Upper lobe of left lung (tissue), 4 donors: ENCODE results near the gene DLG3.

Source experiments
- POLR2A ChIP-seq, 4 donors: fragments of 450-650 bp; IDR thresholded peaks; one replicate each; pipeline ENCODE4 v1.5.1; 2016 to 2017; ENCODE audit warnings: antibody characterized with exemption in 4 of 4, mild to moderate bottlenecking in 2 of 4
- TF ChIP-seq, protein P1 (sequence below), 6 experiments: fragments of 450-650 bp in 4 of 6; fragments of 200-600 bp in 2 of 6; sonication (generic) in 2 of 6; IDR thresholded peaks; one replicate each; pipeline ENCODE4 v1.5.1; 2016 to 2019; ENCODE audit warnings: antibody characterized with exemption in 6 of 6

DNA sequence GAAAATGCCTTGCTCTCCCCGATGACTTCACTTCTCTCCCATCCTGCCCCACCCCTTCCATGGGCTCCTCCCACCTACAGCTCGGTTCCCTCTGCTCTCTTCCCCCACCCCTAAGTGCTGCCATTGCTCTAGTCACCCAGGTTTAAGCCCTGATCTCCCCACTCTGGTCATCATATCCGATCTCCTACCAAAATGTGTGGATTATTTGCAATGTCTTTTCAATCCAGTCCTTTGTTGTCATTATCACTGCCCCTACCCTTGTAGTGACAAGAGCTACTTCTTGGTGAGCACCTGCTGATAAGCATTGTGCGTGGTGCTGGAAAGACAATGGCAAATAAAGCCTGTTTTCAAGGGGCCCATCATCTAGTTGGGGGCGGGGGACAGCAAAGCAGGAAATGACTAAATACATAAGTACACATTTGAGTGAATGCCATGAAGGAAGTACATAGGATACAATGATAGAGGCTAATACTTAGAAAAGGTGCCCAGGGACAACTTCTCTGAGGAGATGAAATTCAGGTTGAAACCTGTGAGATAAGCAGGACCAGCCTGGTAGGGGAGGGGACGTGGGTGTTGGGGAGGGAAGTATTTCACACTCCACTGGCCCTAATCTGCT lies 63.8 kb downstream of the DLG3 start:
- TF ChIP-seq POLR2A (IDR thresholded peaks at IDR 0.05), result no peak
- TF ChIP-seq, protein P1, sequence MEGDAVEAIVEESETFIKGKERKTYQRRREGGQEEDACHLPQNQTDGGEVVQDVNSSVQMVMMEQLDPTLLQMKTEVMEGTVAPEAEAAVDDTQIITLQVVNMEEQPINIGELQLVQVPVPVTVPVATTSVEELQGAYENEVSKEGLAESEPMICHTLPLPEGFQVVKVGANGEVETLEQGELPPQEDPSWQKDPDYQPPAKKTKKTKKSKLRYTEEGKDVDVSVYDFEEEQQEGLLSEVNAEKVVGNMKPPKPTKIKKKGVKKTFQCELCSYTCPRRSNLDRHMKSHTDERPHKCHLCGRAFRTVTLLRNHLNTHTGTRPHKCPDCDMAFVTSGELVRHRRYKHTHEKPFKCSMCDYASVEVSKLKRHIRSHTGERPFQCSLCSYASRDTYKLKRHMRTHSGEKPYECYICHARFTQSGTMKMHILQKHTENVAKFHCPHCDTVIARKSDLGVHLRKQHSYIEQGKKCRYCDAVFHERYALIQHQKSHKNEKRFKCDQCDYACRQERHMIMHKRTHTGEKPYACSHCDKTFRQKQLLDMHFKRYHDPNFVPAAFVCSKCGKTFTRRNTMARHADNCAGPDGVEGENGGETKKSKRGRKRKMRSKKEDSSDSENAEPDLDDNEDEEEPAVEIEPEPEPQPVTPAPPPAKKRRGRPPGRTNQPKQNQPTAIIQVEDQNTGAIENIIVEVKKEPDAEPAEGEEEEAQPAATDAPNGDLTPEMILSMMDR (IDR thresholded peaks at IDR 0.05), result no peak
